IMR-90 (cell line): ENCODE measurements around the gene ALPK3. TPM values are rescaled to one million over a fixed set of nuclear protein-coding genes. Genes with fewer than 3 reads are reported as not detected.

ENCODE experiments used
- ATAC-seq: fragments of 200-7000 bp; cut with Tn5 transposase; 2 replicates; pipeline ENCODE4 v1.9.1; 2020; ENCODE audit warnings: low read depth, mild to moderate bottlenecking, moderate library complexity
- BruUV-seq: library from RNA; stranded (reverse); fragments of 400-500 nt; replicated peaks from 2 replicates; lab custom pipeline; 2021; lab: Mats Ljungman, UMichigan
- CTCF ChIA-PET: fragments of 300-600 bp; formaldehyde crosslinking; extraction: SDS; loops from one replicate; lab custom pipeline; 2021; ENCODE audit warnings: antibody characterized with exemption; lab: Yijun Ruan, JAX
- POLR2A ChIA-PET: fragments of 300-600 bp; sonication (Branson Sonifier 250); formaldehyde crosslinking; loops from one replicate; lab custom pipeline; 2022; ENCODE audit warnings: antibody characterized with exemption; ENCODE audit not compliant: unreplicated experiment; lab: Charles Lee
- DNase-seq: peaks from one replicate; pipeline ENCODE4 v3.0.0; 2013
- H2AFZ ChIP-seq: replicated peaks from 2 replicates; pipeline ENCODE3; 2013; ENCODE audit warnings: low read length, mild to moderate bottlenecking; ENCODE audit not compliant: poor library complexity
- H2AK5ac ChIP-seq: 2 replicates; pipeline ENCODE4 v1.6.1; 2013; ENCODE audit warnings: low read depth, low read length, inconsistent platforms
- H2AK9ac ChIP-seq: replicated peaks from 2 replicates; pipeline ENCODE3; 2013; ENCODE audit warnings: mild to moderate bottlenecking, low read depth, low read length, moderate library complexity; ENCODE audit not compliant: poor library complexity
- H2BK120ac ChIP-seq: 2 replicates; pipeline ENCODE4 v1.6.1; 2013; ENCODE audit warnings: low read depth, low read length, inconsistent platforms
- H2BK15ac ChIP-seq: 3 replicates; pipeline ENCODE4 v1.6.1; 2013; ENCODE audit warnings: low read depth, low read length, inconsistent platforms
- H2BK20ac ChIP-seq: 2 replicates; pipeline ENCODE4 v1.6.1; 2013; ENCODE audit warnings: low read depth, mild to moderate bottlenecking, inconsistent platforms, low read length, moderate library complexity
- H2BK5ac ChIP-seq: 2 replicates; pipeline ENCODE4 v1.6.1; 2013; ENCODE audit warnings: mild to moderate bottlenecking, low read depth, low read length, inconsistent platforms; ENCODE audit not compliant: poor library complexity, severe bottlenecking
- H3K14ac ChIP-seq: replicated peaks from 2 replicates; pipeline ENCODE4 v1.6.1; 2013; ENCODE audit warnings: low read depth, low read length, inconsistent platforms
- H3K18ac ChIP-seq: 2 replicates; pipeline ENCODE4 v1.6.1; 2013; ENCODE audit warnings: low read depth, low read length, control low read depth
- H3K23ac ChIP-seq: 2 replicates; pipeline ENCODE4 v1.6.1; 2013; ENCODE audit warnings: low read depth, low read length, inconsistent platforms
- H3K27ac ChIP-seq: 2 replicates; pipeline ENCODE4 v1.5.1; 2013; ENCODE audit warnings: mild to moderate bottlenecking, control low read depth, low read length; ENCODE audit not compliant: insufficient read depth
- H3K27me3 ChIP-seq: 2 replicates; pipeline ENCODE4 v1.6.1; 2013; ENCODE audit warnings: low read length; ENCODE audit not compliant: control insufficient read depth, insufficient read depth
- H3K36me3 ChIP-seq: 2 replicates; pipeline ENCODE4 v1.6.1; 2013; ENCODE audit warnings: low read length, mixed read lengths; ENCODE audit not compliant: control insufficient read depth, insufficient read depth
- H3K4ac ChIP-seq: 2 replicates; pipeline ENCODE4 v1.6.1; 2013; ENCODE audit warnings: low read depth, low read length, inconsistent platforms
- H3K4me1 ChIP-seq: 2 replicates; pipeline ENCODE4 v1.6.1; 2013; ENCODE audit warnings: low read length, mixed read lengths; ENCODE audit not compliant: control insufficient read depth, insufficient read depth
- H3K4me2 ChIP-seq: 2 replicates; pipeline ENCODE4 v1.6.1; 2013; ENCODE audit warnings: low read depth, mild to moderate bottlenecking, control low read depth, low read length, moderate library complexity
- H3K4me3 ChIP-seq: 2 replicates; pipeline ENCODE4 v1.5.1; 2013; ENCODE audit warnings: low read depth, mild to moderate bottlenecking, control low read depth, low read length, moderate library complexity; ENCODE audit not compliant: insufficient read depth
- H3K56ac ChIP-seq: 2 replicates; pipeline ENCODE4 v1.6.1; 2013; ENCODE audit warnings: low read length, inconsistent platforms; ENCODE audit not compliant: insufficient read depth; ENCODE audit errors: extremely low read depth
- H3K79me1 ChIP-seq, 2 experiments: 2 replicates each; pipeline ENCODE4 v1.6.1; 2013; ENCODE audit warnings: low read length in 2 of 2, inconsistent platforms in 1 of 2, low read depth in 1 of 2
- H3K9ac ChIP-seq: 2 replicates; pipeline ENCODE4 v1.6.1; 2013; ENCODE audit warnings: low read depth, low read length, control low read depth
- H3K9me1 ChIP-seq: 2 replicates; pipeline ENCODE4 v1.6.1; 2013; ENCODE audit warnings: low read length, inconsistent platforms; ENCODE audit not compliant: insufficient read depth
- H3K9me3 ChIP-seq: 2 replicates; pipeline ENCODE4 v1.6.1; 2013; ENCODE audit warnings: low read length; ENCODE audit not compliant: control insufficient read depth, insufficient read depth
- H4K20me1 ChIP-seq: 2 replicates; pipeline ENCODE4 v1.6.1; 2013; ENCODE audit warnings: low read length, inconsistent platforms; ENCODE audit not compliant: insufficient read depth
- H4K5ac ChIP-seq: 2 replicates; pipeline ENCODE4 v1.6.1; 2013; ENCODE audit warnings: mild to moderate bottlenecking, low read depth, low read length, control low read depth
- H4K8ac ChIP-seq, 2 experiments: 2 replicates each; pipeline ENCODE4 v1.6.1; 2013; ENCODE audit warnings: low read depth in 2 of 2, low read length in 2 of 2, control low read depth in 1 of 2, inconsistent platforms in 1 of 2
- H4K91ac ChIP-seq: 2 replicates; pipeline ENCODE4 v1.6.1; 2013; ENCODE audit warnings: low read depth, low read length, inconsistent platforms; ENCODE audit not compliant: insufficient read depth
- CEBPB ChIP-seq: IDR thresholded peaks from 2 replicates; pipeline ENCODE4 v1.6.1; 2012; ENCODE audit warnings: low read depth, low read length, improper control_type of control experiment
- ELK1 ChIP-seq: fragments of 150-350 bp; IDR thresholded peaks from 2 replicates; pipeline ENCODE4 v1.6.1; 2016; ENCODE audit warnings: low read depth, mild to moderate bottlenecking, low read length, moderate library complexity, borderline replicate concordance
- MAFK ChIP-seq: IDR thresholded peaks from 2 replicates; pipeline ENCODE4 v1.6.1; 2012; ENCODE audit warnings: low read depth, low read length, improper control_type of control experiment
- MAZ ChIP-seq: IDR thresholded peaks from 2 replicates; pipeline ENCODE4 v1.6.1; 2012; ENCODE audit warnings: low read depth, mild to moderate bottlenecking, low read length, improper control_type of control experiment, moderate library complexity, borderline replicate concordance
- MXI1 ChIP-seq: IDR thresholded peaks from 2 replicates; pipeline ENCODE4 v1.6.1; 2012; ENCODE audit warnings: low read depth, mild to moderate bottlenecking, low read length, moderate library complexity, borderline replicate concordance
- NFE2L2 ChIP-seq: fragments of 150-350 bp; IDR thresholded peaks from 2 replicates; pipeline ENCODE4 v1.6.1; 2016; ENCODE audit warnings: low read depth, mild to moderate bottlenecking, low read length
- RFX5 ChIP-seq: IDR thresholded peaks from 2 replicates; pipeline ENCODE4 v1.8.0; 2012; ENCODE audit warnings: low read depth, mild to moderate bottlenecking, low read length, moderate library complexity
- SMC3 ChIP-seq: fragments of 150-350 bp; IDR thresholded peaks from 2 replicates; pipeline ENCODE4 v1.6.1; 2016; ENCODE audit warnings: low read depth, mild to moderate bottlenecking, antibody characterized with exemption, low read length, moderate library complexity
- WGBS, 2 experiments: methylation state at CpG; one replicate each; pipeline versions ENCODE4 v1.1.5 to v1.1.7; 2013; ENCODE audit warnings: missing lambda C conversion rate in 2 of 2; ENCODE audit not compliant: insufficient read length in 1 of 2; ENCODE audit errors: extremely low coverage in 2 of 2; 5-methylcytosine and 5-hydroxymethylcytosine counted together
- dilution Hi-C: fragments of 300-500 bp; cut with HindIII; formaldehyde crosslinking; loops from one replicate; pipeline ENCODE4 v1.14.3; 2018; ENCODE audit warnings: low sequenced_read_pairs; ENCODE audit not compliant: unreplicated experiment
- in situ Hi-C: fragments of 300-500 bp; cut with MboI; formaldehyde crosslinking; loops from 3 replicates; pipeline ENCODE4 v1.14.3; 2019; ENCODE audit warnings: low sequenced_read_pairs, inconsistent platforms, mixed read lengths
- intact Hi-C: fragments of 100-400 bp; cut with micrococcal nuclease; formaldehyde crosslinking; loops from 2 replicates; pipeline ENCODE4 v1.10.0; 2022
- polyA plus RNA-seq, 3 experiments: library from polyadenylated mRNA; depleted of rRNA; stranded (reverse); fragments of >200 nt; gene quantifications; 2 replicates each; pipeline ENCODE4 v1.2.3, GENCODE V29; 2012; ENCODE audit warnings: low replicate concordance in 1 of 3
- total RNA-seq: library from RNA; depleted of rRNA; stranded (reverse); fragments of >200 nt; gene quantifications from 2 replicates; pipeline ENCODE4 v1.2.3, GENCODE V29; 2012

Gene ALPK3
- total and polyA plus RNA-seq, 2 of the 4 experiments (the other 2 are of a cell fraction) = under 0.01 to 0.26 TPM

- dilution Hi-C loops = no loop called here
- Histone ChIP-seq H2BK15ac (no peak overlapping the region), H3K79me1 (no peaks in the 10 kb centered on the region), H3K27ac (no peak overlapping the region), H3K4me3 (no peak overlapping the region), H2BK5ac (no peak overlapping the region), H2AFZ (peak overlapping the region; percentile 68), H2AK5ac (no peak overlapping the region), H4K5ac (no peak overlapping the region), H3K4me1 (peaks cover 13% of the 10 kb centered on the region), H3K23ac (no peak overlapping the region), H4K8ac (no peak overlapping the region), H3K9me3 (no peaks in the 10 kb centered on the region), H2BK120ac (no peak overlapping the region), H3K27me3 (no peaks in the 10 kb centered on the region), H3K9ac (no peak overlapping the region), H2BK20ac (no peak overlapping the region), H4K20me1 (no peaks in the 10 kb centered on the region), H3K4ac (no peak overlapping the region), H3K36me3 (no peaks in the 10 kb centered on the region), H2AK9ac (no peak overlapping the region), H3K14ac (no peak overlapping the region), H3K9me1 (peaks cover 17% of the 10 kb centered on the region), H3K56ac (no peak overlapping the region), H3K4me2 (no peak overlapping the region), H3K18ac (no peak overlapping the region), H4K91ac (no peak overlapping the region)
- intact Hi-C loops = no loop called here
- 80% methylated on average over 1 of the region's 13 CpGs; no CpG with 5 or more reads in 1 of the 2 experiments for WGBS, 2 experiments
- CTCF ChIA-PET = no interaction called here
- DNase-seq (no peak), ATAC-seq (no peak)
- POLR2A ChIA-PET = no interaction called here
- BruUV-seq = no TSS peak
- in situ Hi-C loops = no loop called here
- TF ChIP-seq NFE2L2 = no peak
- no peak for TF ChIP-seq SMC3
- TF ChIP-seq RFX5 = no peak
- TF ChIP-seq MAFK = no peak
- no peak for TF ChIP-seq ELK1
- no peak for TF ChIP-seq MXI1
- TF ChIP-seq CEBPB = no peak
- no peak for TF ChIP-seq MAZ
These were observed 91.4 kb downstream of the ALPK3 start for GRCh38 chr15:84908564-84908963.
